ENCODE results near the gene NCKAP5.

NCKAP5 gene

DNA sequence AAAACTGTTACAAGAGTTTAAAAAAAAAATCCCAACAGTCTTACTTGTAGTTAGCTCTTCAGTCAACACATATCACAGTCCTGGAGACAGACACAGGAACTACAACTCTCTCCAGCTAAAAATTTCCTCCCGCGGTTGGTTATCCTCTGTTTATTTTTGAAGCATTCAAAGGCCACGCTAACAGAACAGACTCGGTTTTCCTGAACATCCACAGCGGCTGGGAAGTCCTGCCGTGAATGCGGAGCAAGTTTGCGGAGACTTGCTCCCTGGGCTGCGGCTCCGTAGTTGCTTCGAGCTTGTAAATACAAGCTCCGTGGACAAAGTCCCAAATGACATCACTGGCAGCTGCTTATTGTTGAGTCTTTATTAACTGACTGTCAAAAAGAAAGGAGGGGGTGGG is at the start of gene NCKAP5:
NCKAP5 (minus strand) TSS at position 292 of the 400 bp plus-strand sequence. CDS start 50,937 bp downstream, outside the sequence.
- DNase-seq (ENCODE audit: low spot score), result no peak
- in situ Hi-C loops (cut with MboI; ENCODE audit: low sequenced_read_pairs, unreplicated experiment), result no loop called here

DNA sequence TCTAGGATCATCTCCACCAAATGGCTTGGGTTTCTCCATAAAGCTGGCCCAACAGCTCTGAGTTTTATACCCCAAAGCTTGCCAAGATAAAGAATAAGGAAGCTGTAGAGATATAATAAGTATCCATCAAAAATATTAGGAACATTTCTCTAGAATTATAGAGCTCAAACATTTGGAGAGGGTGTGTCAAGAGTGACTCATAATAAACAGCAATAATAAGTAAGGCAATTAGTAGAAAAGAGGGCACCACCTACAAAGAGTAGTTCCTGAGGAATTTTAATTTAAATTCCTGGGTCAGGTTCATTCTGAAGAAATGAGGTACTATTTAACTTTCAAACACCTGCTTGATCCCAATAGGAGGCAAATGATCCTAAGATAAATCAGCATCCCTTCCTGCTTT is 41.4 kb upstream of the NCKAP5 start:
- TF ChIP-seq, protein P1, sequence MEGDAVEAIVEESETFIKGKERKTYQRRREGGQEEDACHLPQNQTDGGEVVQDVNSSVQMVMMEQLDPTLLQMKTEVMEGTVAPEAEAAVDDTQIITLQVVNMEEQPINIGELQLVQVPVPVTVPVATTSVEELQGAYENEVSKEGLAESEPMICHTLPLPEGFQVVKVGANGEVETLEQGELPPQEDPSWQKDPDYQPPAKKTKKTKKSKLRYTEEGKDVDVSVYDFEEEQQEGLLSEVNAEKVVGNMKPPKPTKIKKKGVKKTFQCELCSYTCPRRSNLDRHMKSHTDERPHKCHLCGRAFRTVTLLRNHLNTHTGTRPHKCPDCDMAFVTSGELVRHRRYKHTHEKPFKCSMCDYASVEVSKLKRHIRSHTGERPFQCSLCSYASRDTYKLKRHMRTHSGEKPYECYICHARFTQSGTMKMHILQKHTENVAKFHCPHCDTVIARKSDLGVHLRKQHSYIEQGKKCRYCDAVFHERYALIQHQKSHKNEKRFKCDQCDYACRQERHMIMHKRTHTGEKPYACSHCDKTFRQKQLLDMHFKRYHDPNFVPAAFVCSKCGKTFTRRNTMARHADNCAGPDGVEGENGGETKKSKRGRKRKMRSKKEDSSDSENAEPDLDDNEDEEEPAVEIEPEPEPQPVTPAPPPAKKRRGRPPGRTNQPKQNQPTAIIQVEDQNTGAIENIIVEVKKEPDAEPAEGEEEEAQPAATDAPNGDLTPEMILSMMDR (IDR thresholded peaks at IDR 0.05; ENCODE audit: borderline replicate concordance, control extremely low read depth, extremely low read depth, insufficient read depth, missing control alignments), result no peak
- in situ Hi-C loops (cut with MboI; ENCODE audit: low sequenced_read_pairs, unreplicated experiment), result no loop called here
- no peak for DNase-seq (ENCODE audit: low spot score)

More for the DNA sequence above, at the start of gene NCKAP5:
- TF ChIP-seq, protein P1 (IDR thresholded peaks at IDR 0.05; ENCODE audit: borderline replicate concordance, control extremely low read depth, extremely low read depth, insufficient read depth, missing control alignments), result no peak

DNA sequence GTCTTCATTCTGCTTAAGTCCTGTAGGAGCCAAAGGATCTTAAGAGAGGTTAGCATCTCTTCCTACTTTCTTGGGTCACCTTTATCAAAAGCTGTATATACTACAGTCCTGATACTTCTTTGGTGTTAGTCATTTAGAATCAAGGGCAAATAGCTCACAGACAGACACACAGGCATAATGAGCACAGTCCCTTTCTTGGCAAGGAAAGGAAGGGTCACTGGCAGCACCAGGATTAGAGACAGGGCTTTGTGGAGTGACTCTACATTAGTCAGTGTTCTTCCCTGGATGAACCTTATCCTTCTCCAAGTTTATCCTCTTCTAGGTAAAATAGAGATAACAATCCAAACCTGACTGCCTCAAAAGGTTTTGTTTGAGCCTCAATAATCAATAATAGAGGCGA is 40.0 kb upstream of the NCKAP5 start:
- no peak for DNase-seq (ENCODE audit: low spot score)
- TF ChIP-seq, protein P1 (IDR thresholded peaks at IDR 0.05; ENCODE audit: borderline replicate concordance, control extremely low read depth, extremely low read depth, insufficient read depth, missing control alignments), result no peak
- in situ Hi-C loops (cut with MboI; ENCODE audit: low sequenced_read_pairs, unreplicated experiment), result no loop called here

DNA sequence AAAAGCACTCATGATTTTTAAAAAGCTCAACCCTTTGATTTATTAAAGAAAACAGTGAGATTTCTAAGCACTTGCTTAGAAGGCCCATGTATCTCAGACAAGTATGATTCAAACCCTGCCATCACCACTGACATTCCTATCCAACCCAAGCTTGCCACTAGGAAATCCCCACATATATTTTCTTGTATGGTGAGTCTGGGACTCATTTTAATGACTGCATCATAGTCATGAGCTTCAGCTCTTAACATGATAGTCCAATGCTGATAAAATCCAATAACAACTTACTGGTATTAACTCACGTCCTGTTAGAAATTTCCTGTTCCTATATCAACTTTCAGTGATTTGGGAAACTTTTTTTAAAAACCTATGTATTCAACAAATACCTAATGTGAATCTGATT is 39.4 kb upstream of the NCKAP5 start:
- TF ChIP-seq, protein P1 (IDR thresholded peaks at IDR 0.05; ENCODE audit: borderline replicate concordance, control extremely low read depth, extremely low read depth, insufficient read depth, missing control alignments), result no peak
- in situ Hi-C loops (cut with MboI; ENCODE audit: low sequenced_read_pairs, unreplicated experiment), result no loop called here
- no peak for DNase-seq (ENCODE audit: low spot score)

DNA sequence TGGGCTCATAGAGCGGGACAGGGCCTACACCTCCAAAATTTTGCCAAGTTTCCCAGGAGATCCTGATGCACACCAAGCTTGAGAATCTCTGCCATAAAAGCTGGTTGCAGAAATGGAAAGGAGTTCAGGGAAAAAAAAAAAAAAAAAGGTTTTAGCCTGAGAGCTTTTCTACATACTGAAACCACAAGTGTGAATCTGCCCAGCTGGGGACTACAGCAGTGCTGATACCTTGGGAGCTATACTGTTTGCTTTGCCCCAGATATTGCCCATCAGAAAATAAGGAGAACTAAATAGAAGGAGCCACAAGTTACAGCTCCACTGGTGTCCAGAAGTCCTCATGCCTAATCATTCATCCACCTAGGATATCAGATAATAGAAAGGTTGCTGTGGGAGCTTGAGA is 38.4 kb upstream of the NCKAP5 start:
- TF ChIP-seq, protein P1 (IDR thresholded peaks at IDR 0.05; ENCODE audit: borderline replicate concordance, control extremely low read depth, extremely low read depth, insufficient read depth, missing control alignments), result no peak
- no peak for DNase-seq (ENCODE audit: low spot score)
- in situ Hi-C loops (cut with MboI; ENCODE audit: low sequenced_read_pairs, unreplicated experiment), result no loop called here

DNA sequence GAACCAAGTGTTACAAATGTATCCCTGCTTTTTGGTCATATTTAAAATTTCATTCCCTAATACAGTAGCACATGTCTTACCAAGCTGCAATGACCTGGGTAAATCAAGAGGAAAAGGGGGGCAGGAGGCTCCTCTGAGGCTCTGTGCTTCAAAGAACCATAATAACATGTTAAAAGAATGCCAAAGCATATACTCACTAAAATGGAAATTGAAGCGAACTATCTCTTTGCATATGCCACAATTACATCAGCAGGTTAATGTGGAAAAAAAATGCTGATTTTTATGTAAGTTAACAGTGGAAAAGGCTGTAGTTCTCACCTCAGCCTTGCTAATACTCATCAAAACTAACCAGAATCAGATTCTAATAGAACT is 37.5 kb upstream of the NCKAP5 start:
- no peak for DNase-seq (ENCODE audit: low spot score)
- TF ChIP-seq, protein P1 (IDR thresholded peaks at IDR 0.05; ENCODE audit: borderline replicate concordance, control extremely low read depth, extremely low read depth, insufficient read depth, missing control alignments), result no peak
- in situ Hi-C loops (cut with MboI; ENCODE audit: low sequenced_read_pairs, unreplicated experiment), result no loop called here
